ENCODE results near the gene FCHSD2. TPM values are rescaled to one million over a fixed set of nuclear protein-coding genes. Genes with fewer than 3 reads are reported as not detected.
A peak's percentile ranks its signal among the peaks of the same experiment; 100 is the strongest.
"Not testable (repeated sequence)": the region's sequence is repeated elsewhere in the genome, so short reads cannot be mapped to it uniquely, and the experiment has no call there.

Gene FCHSD2
- total and polyA plus RNA-seq, 9 of the 15 experiments (the other 6 are each of a cell fraction or from before 2014, with no cell fraction given): 1.8 to 14.7 (median 6.4) TPM

- in situ Hi-C loops (cut with MboI); BruUV-seq (replicated peaks); CTCF ChIA-PET (ENCODE audit: low intra/inter-chr PET ratio); intact Hi-C loops (cut with micrococcal nuclease); H4K20me1 ChIP-seq (replicated peaks; ENCODE audit: control insufficient read depth, insufficient read depth, low read length); H3K36me3 ChIP-seq (ENCODE audit: control insufficient read depth, insufficient read depth, low read length); FAIRE-seq; H3K4me3 ChIP-seq; ATAC-seq; DNase-seq (ENCODE audit: extremely low read depth in 1 of 4, low spot score in 3 of 4); H3K9me1 ChIP-seq (ENCODE audit: control insufficient read depth, insufficient read depth, low read length); H3K79me2 ChIP-seq (ENCODE audit: control insufficient read depth, insufficient read depth, low read length); H3K9me3 ChIP-seq (replicated peaks; ENCODE audit: control insufficient read depth, insufficient read depth, low read depth, low read length); H3K4me1 ChIP-seq (replicated peaks in 1 of 2; ENCODE audit: control insufficient read depth in 2 of 2, insufficient read depth in 2 of 2, low read length in 2 of 2); H3K9ac ChIP-seq (ENCODE audit: insufficient read depth in 1 of 2, low read depth in 2 of 2, low read length in 2 of 2); H2AFZ ChIP-seq (ENCODE audit: low read depth, low read length); H3K27ac ChIP-seq (ENCODE audit: extremely low read depth, low read depth, low read length); H3K4me2 ChIP-seq (ENCODE audit: insufficient read depth, low read length); H3K27me3 ChIP-seq (ENCODE audit: control insufficient read depth in 2 of 2, insufficient read depth in 2 of 2, low read length in 2 of 2): not testable (repeated sequence)
- 56% methylated on average over 2 of the region's 2 CpGs for WGBS (ENCODE audit: insufficient coverage, low coverage, missing lambda C conversion rate)
- TF ChIP-seq CBX5 (IDR thresholded peaks at IDR 0.05; ENCODE audit: borderline replicate concordance, low read depth) (peak; percentile 54; the same call in 1 of the 2 replicates), TRIM28 (IDR thresholded peaks at IDR 0.05) (0 out of 2 replicates have a peak, but pooled peaks have one; percentile 25), ZNF280A (IDR thresholded peaks at IDR 0.05; ENCODE audit: low read depth, partially characterized antibody) (peak; percentile 73)
- POLR2A ChIA-PET: interaction anchor here (0.6 kb wide), 1 partner anchor 30 kb away, joined by 3 read pairs; no protein-coding TSS in a partner anchor
These were observed 114.3 kb downstream of the FCHSD2 start for GRCh38 chr11:73027840-73028239.

GRCh38 chr11:73024639-73025038 lies 117.5 kb downstream of the FCHSD2 start:
- DNase-seq (ENCODE audit: extremely low read depth in 1 of 4, low spot score in 3 of 4) (no peak), ATAC-seq (no peak), FAIRE-seq (no peak)
- H3K9me1 ChIP-seq (ENCODE audit: control insufficient read depth, insufficient read depth, low read length): no peaks in the 10 kb centered on the region
- H3K27ac ChIP-seq (ENCODE audit: extremely low read depth, low read depth, low read length): no peak overlapping the region
- H3K9me3 ChIP-seq (replicated peaks; ENCODE audit: control insufficient read depth, insufficient read depth, low read depth, low read length): peaks cover 2% of the 10 kb centered on the region; the same call in 1 of the 2 replicates
- no peak overlapping the region for H2AFZ ChIP-seq (ENCODE audit: low read depth, low read length)
- no peak overlapping the region for H3K4me2 ChIP-seq (ENCODE audit: insufficient read depth, low read length)
- 30% methylated on average over 5 of the region's 5 CpGs for WGBS (ENCODE audit: insufficient coverage, low coverage, missing lambda C conversion rate)
- H3K4me1 ChIP-seq (replicated peaks in 1 of 2; ENCODE audit: control insufficient read depth in 2 of 2, insufficient read depth in 2 of 2, low read length in 2 of 2): no peaks in the 10 kb centered on the region
- H3K79me2 ChIP-seq (ENCODE audit: control insufficient read depth, insufficient read depth, low read length): no peaks in the 10 kb centered on the region
- no peak overlapping the region for H3K4me3 ChIP-seq
- TF ChIP-seq CHD1 (IDR thresholded peaks at IDR 0.05; ENCODE audit: low read length): no peak
- no peak for TF ChIP-seq FOXA3 (CRISPR knock-in tag; conservative IDR thresholded peaks at IDR 0.05 in 1 of 2, IDR thresholded peaks at IDR 0.05 in 1 of 2)
- TF ChIP-seq AFF1 (IDR thresholded peaks at IDR 0.05; ENCODE audit: low read depth in 1 of 2, partially characterized antibody in 2 of 2): peak in 1 of 2 experiments; percentile 100
- TF ChIP-seq USF1 (CRISPR knock-in tag; IDR thresholded peaks at IDR 0.05): no peak
- intact Hi-C loops (cut with micrococcal nuclease) (no loop called here), in situ Hi-C loops (cut with MboI) (no loop called here)
- no peaks in the 10 kb centered on the region for H3K36me3 ChIP-seq (ENCODE audit: control insufficient read depth, insufficient read depth, low read length)
- ChIA-PET POLR2A (no interaction called here), CTCF (ENCODE audit: low intra/inter-chr PET ratio) (no interaction called here)
- H4K20me1 ChIP-seq (replicated peaks; ENCODE audit: control insufficient read depth, insufficient read depth, low read length): no peaks in the 10 kb centered on the region
- H3K27me3 ChIP-seq (ENCODE audit: control insufficient read depth in 2 of 2, insufficient read depth in 2 of 2, low read length in 2 of 2): no peaks in the 10 kb centered on the region
- BruUV-seq (replicated peaks): no TSS peak
- no peak overlapping the region for H3K9ac ChIP-seq (ENCODE audit: insufficient read depth in 1 of 2, low read depth in 2 of 2, low read length in 2 of 2)

Measured in K562 (cell line).